Liver (tissue), 9 donors: ENCODE measurements around the gene ZNF512. TPM values are rescaled to one million over a fixed set of nuclear protein-coding genes. Genes with fewer than 3 reads are reported as not detected.

Experiments used
- DNase-seq: peaks from one replicate; pipeline ENCODE4 v3.0.0-alpha.2; 2017; ENCODE audit warnings: low spot score
- H3K27ac ChIP-seq, 2 donors: one replicate each; pipeline ENCODE4 v1.7.0; 2013; ENCODE audit warnings: inconsistent platforms in 2 of 2, low read length in 2 of 2, control low read depth in 1 of 2, low read depth in 1 of 2, mild to moderate bottlenecking in 1 of 2
- H3K27me3 ChIP-seq, 4 donors: one replicate each; pipeline versions ENCODE4 v1.6.1 to v1.7.0; 2013; ENCODE audit warnings: low read length in 3 of 4, inconsistent platforms in 1 of 4, mild to moderate bottlenecking in 1 of 4, moderate library complexity in 1 of 4; ENCODE audit not compliant: control insufficient read depth in 4 of 4, insufficient read depth in 4 of 4
- H3K36me3 ChIP-seq, 4 donors: one replicate each; pipeline versions ENCODE4 v1.6.1 to v1.7.0; 2013; ENCODE audit warnings: low read length in 3 of 4, mild to moderate bottlenecking in 3 of 4, low read depth in 1 of 4, moderate library complexity in 1 of 4; ENCODE audit not compliant: control insufficient read depth in 4 of 4, insufficient read depth in 3 of 4
- H3K4me1 ChIP-seq, 4 donors: one replicate each; pipeline versions ENCODE4 v1.6.1 to v1.7.0; 2013; ENCODE audit warnings: low read length in 3 of 4, mild to moderate bottlenecking in 3 of 4, moderate library complexity in 1 of 4; ENCODE audit not compliant: control insufficient read depth in 4 of 4, insufficient read depth in 4 of 4
- H3K4me3 ChIP-seq, 3 donors: one replicate each; pipeline versions ENCODE4 v1.6.1 to v1.7.0; 2013; ENCODE audit warnings: low read length in 3 of 3, control low read depth in 1 of 3, low read depth in 1 of 3, mild to moderate bottlenecking in 1 of 3
- H3K9ac ChIP-seq, 2 donors: one replicate each; pipeline ENCODE4 v1.7.0; 2013; ENCODE audit warnings: low read length in 2 of 2, mild to moderate bottlenecking in 2 of 2, moderate library complexity in 2 of 2, control low read depth in 1 of 2, low read depth in 1 of 2
- H3K9me3 ChIP-seq, 4 donors: one replicate each; pipeline versions ENCODE4 v1.6.1 to v1.7.0; 2013; ENCODE audit warnings: low read length in 3 of 4; ENCODE audit not compliant: control insufficient read depth in 4 of 4
- ATF3 ChIP-seq: IDR thresholded peaks from 2 replicates; pipeline ENCODE4 v1.6.1; 2016; ENCODE audit warnings: antibody characterized with exemption
- CTCF ChIP-seq: fragments of 150-350 bp; IDR thresholded peaks from 2 replicates; pipeline ENCODE4 v1.5.1; 2017; ENCODE audit warnings: improper control_type of control experiment, low read depth, low read length; ENCODE audit not compliant: missing input control
- EGR1 ChIP-seq, 2 donors: IDR thresholded peaks; 2 replicates each; pipeline ENCODE4 v1.6.1; 2016 to 2018; ENCODE audit warnings: antibody characterized with exemption in 2 of 2, low read depth in 2 of 2
- FOXA1 ChIP-seq: IDR thresholded peaks from 2 replicates; pipeline ENCODE4 v1.6.1; 2016; ENCODE audit warnings: antibody characterized with exemption
- FOXA2 ChIP-seq: IDR thresholded peaks from 2 replicates; pipeline ENCODE4 v1.6.1; 2016; ENCODE audit warnings: antibody characterized with exemption
- GABPA ChIP-seq, 2 donors: IDR thresholded peaks in 1 of 2; conservative IDR thresholded peaks in 1 of 2; 2 replicates each; pipeline ENCODE4 v1.6.1; 2016; ENCODE audit warnings: antibody characterized with exemption in 2 of 2, mild to moderate bottlenecking in 1 of 2, moderate library complexity in 1 of 2
- HNF4A ChIP-seq, 2 donors: conservative IDR thresholded peaks; 2 replicates each; pipeline ENCODE4 v1.6.1; 2016; ENCODE audit warnings: antibody characterized with exemption in 2 of 2, mild to moderate bottlenecking in 2 of 2
- HNF4G ChIP-seq: IDR thresholded peaks from 2 replicates; pipeline ENCODE4 v1.6.1; 2016; ENCODE audit warnings: antibody characterized with exemption
- JUND ChIP-seq, 2 donors: IDR thresholded peaks; 2 replicates each; pipeline ENCODE4 v1.6.1; 2016; ENCODE audit warnings: antibody characterized with exemption in 2 of 2
- NR2F2 ChIP-seq: IDR thresholded peaks from 2 replicates; pipeline ENCODE4 v1.6.1; 2016; ENCODE audit warnings: antibody characterized with exemption
- RAD21 ChIP-seq, 2 donors: IDR thresholded peaks; 2 replicates each; pipeline ENCODE4 v1.6.1; 2016; ENCODE audit warnings: antibody characterized with exemption in 2 of 2, mild to moderate bottlenecking in 2 of 2
- RXRA ChIP-seq, 2 donors: IDR thresholded peaks; 2 replicates each; pipeline ENCODE4 v1.6.1; 2017 to 2018; ENCODE audit warnings: antibody characterized with exemption in 2 of 2, mild to moderate bottlenecking in 1 of 2
- SP1 ChIP-seq: IDR thresholded peaks from 2 replicates; pipeline ENCODE4 v1.6.1; 2018; ENCODE audit warnings: antibody characterized with exemption, mild to moderate bottlenecking
- TAF1 ChIP-seq: conservative IDR thresholded peaks from 2 replicates; pipeline ENCODE4 v1.6.1; 2016; ENCODE audit warnings: antibody characterized with exemption, mild to moderate bottlenecking
- YY1 ChIP-seq: IDR thresholded peaks from 2 replicates; pipeline ENCODE4 v1.6.1; 2016; ENCODE audit warnings: antibody characterized with exemption, mild to moderate bottlenecking
- ZBTB33 ChIP-seq: IDR thresholded peaks from 2 replicates; pipeline ENCODE4 v1.6.1; 2016; ENCODE audit warnings: antibody characterized with exemption
- WGBS: extraction: QIAGEN DNeasy Blood & Tissue Kit; methylation state at CpG from one replicate; pipeline ENCODE4 v1.1.7; 2013; 5-methylcytosine and 5-hydroxymethylcytosine counted together
- polyA plus RNA-seq, 2 donors: library from polyadenylated mRNA; stranded (reverse) in 1 of 2; unstranded in 1 of 2; fragments of 200-250 nt in 1 of 2; fragments of >200 nt in 1 of 2; fragmentation: Nextera tagmentation in 1 of 2; extraction: Ambion mirVana in 1 of 2; gene quantifications; one replicate each; pipeline versions ENCODE4 v1.2.1 to v1.2.3, GENCODE V29; 2013 to 2015
- total RNA-seq, 2 donors: library from RNA; depleted of rRNA; stranded (reverse); fragments of >200 nt; gene quantifications; one replicate each; pipeline ENCODE4 v1.2.3, GENCODE V29; 2014
- TF ChIP-seq, protein P1 (sequence below): IDR thresholded peaks from 2 replicates; pipeline ENCODE4 v1.6.1; 2016; ENCODE audit warnings: antibody characterized with exemption, mild to moderate bottlenecking
- TF ChIP-seq, protein P2 (sequence below): IDR thresholded peaks from 2 replicates; pipeline ENCODE4 v1.6.1; 2016; ENCODE audit warnings: antibody characterized with exemption
- donor health status: healthy.
- donor health status: healthy.
- donor health status: healthy.
- donor health status: healthy.
- donor health status: healthy.

ZNF512 gene
- total and polyA plus RNA-seq, 4 donors = 3.3 to 13.0 (median 7.1) TPM

GRCh38 chr2:27596627-27597026, 13.8 kb downstream of the ZNF512 start:
- no peaks in the 10 kb centered on the region for H3K27me3 ChIP-seq
- no peak for DNase-seq
- peaks cover 5 to 20% (median 7%) of the 10 kb centered on the region in 4 donors for H3K36me3 ChIP-seq
- H3K27ac ChIP-seq = no peak overlapping the region
- H3K9me3 ChIP-seq = peaks cover 0 to 3% (median 0%) of the 10 kb centered on the region in 4 donors
- H3K4me3 ChIP-seq = no peak overlapping the region
- H3K4me1 ChIP-seq = no peaks in the 10 kb centered on the region
- no peak overlapping the region for H3K9ac ChIP-seq
- TF ChIP-seq, protein P1, sequence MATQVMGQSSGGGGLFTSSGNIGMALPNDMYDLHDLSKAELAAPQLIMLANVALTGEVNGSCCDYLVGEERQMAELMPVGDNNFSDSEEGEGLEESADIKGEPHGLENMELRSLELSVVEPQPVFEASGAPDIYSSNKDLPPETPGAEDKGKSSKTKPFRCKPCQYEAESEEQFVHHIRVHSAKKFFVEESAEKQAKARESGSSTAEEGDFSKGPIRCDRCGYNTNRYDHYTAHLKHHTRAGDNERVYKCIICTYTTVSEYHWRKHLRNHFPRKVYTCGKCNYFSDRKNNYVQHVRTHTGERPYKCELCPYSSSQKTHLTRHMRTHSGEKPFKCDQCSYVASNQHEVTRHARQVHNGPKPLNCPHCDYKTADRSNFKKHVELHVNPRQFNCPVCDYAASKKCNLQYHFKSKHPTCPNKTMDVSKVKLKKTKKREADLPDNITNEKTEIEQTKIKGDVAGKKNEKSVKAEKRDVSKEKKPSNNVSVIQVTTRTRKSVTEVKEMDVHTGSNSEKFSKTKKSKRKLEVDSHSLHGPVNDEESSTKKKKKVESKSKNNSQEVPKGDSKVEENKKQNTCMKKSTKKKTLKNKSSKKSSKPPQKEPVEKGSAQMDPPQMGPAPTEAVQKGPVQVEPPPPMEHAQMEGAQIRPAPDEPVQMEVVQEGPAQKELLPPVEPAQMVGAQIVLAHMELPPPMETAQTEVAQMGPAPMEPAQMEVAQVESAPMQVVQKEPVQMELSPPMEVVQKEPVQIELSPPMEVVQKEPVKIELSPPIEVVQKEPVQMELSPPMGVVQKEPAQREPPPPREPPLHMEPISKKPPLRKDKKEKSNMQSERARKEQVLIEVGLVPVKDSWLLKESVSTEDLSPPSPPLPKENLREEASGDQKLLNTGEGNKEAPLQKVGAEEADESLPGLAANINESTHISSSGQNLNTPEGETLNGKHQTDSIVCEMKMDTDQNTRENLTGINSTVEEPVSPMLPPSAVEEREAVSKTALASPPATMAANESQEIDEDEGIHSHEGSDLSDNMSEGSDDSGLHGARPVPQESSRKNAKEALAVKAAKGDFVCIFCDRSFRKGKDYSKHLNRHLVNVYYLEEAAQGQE = no peak
- no peak for TF ChIP-seq JUND (IDR thresholded peaks at IDR 0.05)
- TF ChIP-seq ZBTB33 = no peak
- WGBS = 93% methylated on average over 1 of the region's 1 CpG

- Histone ChIP-seq H3K9me3 (no peaks in the 10 kb centered on the region), H3K4me3 (no peak overlapping the region), H3K27ac (no peak overlapping the region), H3K36me3 (peaks cover 8 to 44% (median 27%) of the 10 kb centered on the region in 4 donors), H3K27me3 (no peaks in the 10 kb centered on the region), H3K4me1 (no peaks in the 10 kb centered on the region), H3K9ac (no peak overlapping the region)
- DNase-seq = no peak
- WGBS = 97% methylated on average over 2 of the region's 2 CpGs
- TF ChIP-seq JUND (IDR thresholded peaks at IDR 0.05) (no peak), HNF4G (no peak), RXRA (IDR thresholded peaks at IDR 0.05) (no peak), TAF1 (no peak), FOXA1 (no peak), NR2F2 (no peak), FOXA2 (no peak), ATF3 (no peak), EGR1 (IDR thresholded peaks at IDR 0.05; ENCODE audit: low read depth in 2 of 2) (no peak), CTCF (no peak), HNF4A (conservative IDR thresholded peaks at IDR 0.05) (no peak), SP1 (no peak), GABPA (IDR thresholded peaks at IDR 0.05 in 1 of 2, conservative IDR thresholded peaks at IDR 0.05 in 1 of 2) (no peak), RAD21 (IDR thresholded peaks at IDR 0.05) (no peak), YY1 (no peak)
- TF ChIP-seq, protein P1 = no peak
- TF ChIP-seq, protein P2, sequence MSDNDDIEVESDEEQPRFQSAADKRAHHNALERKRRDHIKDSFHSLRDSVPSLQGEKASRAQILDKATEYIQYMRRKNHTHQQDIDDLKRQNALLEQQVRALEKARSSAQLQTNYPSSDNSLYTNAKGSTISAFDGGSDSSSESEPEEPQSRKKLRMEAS = no peak
These were observed 23.8 kb downstream of the ZNF512 start for GRCh38 chr2:27606611-27607010.
